Thyroid gland (tissue), 4 donors: ENCODE results near the gene PPFIA3. TPM values are rescaled to one million over a fixed set of nuclear protein-coding genes. Genes with fewer than 3 reads are reported as not detected.
A peak's percentile ranks its signal among the peaks of the same experiment; 100 is the strongest.

Experiments
- DNase-seq, 2 donors: peaks; one replicate each; pipeline ENCODE4 v3.0.0-alpha.2; 2019
- H3K27ac ChIP-seq, 3 donors: fragments of 200-600 bp; sonication (generic); 1 replicate in 2 of 3; 2 replicates in 1 of 3; pipeline ENCODE4 v1.5.1; 2016 to 2019; ENCODE audit warnings: mild to moderate bottlenecking in 1 of 3, moderate library complexity in 1 of 3
- H3K27me3 ChIP-seq: fragments of 200-600 bp; sonication (generic); one replicate; pipeline ENCODE4 v1.5.1; 2019
- H3K36me3 ChIP-seq, 2 donors: fragments of 200-600 bp; sonication (generic); one replicate each; pipeline ENCODE4 v1.5.1; 2016 to 2019
- H3K4me1 ChIP-seq, 2 donors: fragments of 200-600 bp; sonication (generic); one replicate each; pipeline ENCODE4 v1.5.1; 2017 to 2019
- H3K4me3 ChIP-seq, 3 donors: fragments of 200-600 bp; sonication (generic); replicated peaks in 1 of 3; 1 replicate in 2 of 3; 2 replicates in 1 of 3; pipeline ENCODE4 v1.5.1; 2016; ENCODE audit warnings: mild to moderate bottlenecking in 1 of 3
- H3K9me3 ChIP-seq: fragments of 200-600 bp; sonication (generic); one replicate; pipeline ENCODE4 v1.5.1; 2017
- POLR2A ChIP-seq, 2 donors: fragments of 450-650 bp; IDR thresholded peaks; one replicate each; pipeline ENCODE4 v1.6.1; 2017; ENCODE audit warnings: antibody characterized with exemption in 2 of 2, mild to moderate bottlenecking in 2 of 2, moderate library complexity in 1 of 2
- WGBS, 2 donors: methylation state at CpG; one replicate each; pipeline ENCODE4 v1.1.5; 2017; 5-methylcytosine and 5-hydroxymethylcytosine counted together
- intact Hi-C: fragments of 100-400 bp; cut with DNase I; formaldehyde crosslinking; loops from one replicate; pipeline ENCODE4 v1.15.1; 2023
- total RNA-seq, 4 donors: library from RNA; depleted of rRNA; stranded (reverse); fragments of >200 nt; gene quantifications; one replicate each; pipeline ENCODE4 v1.2.3, GENCODE V29; 2016
- TF ChIP-seq, protein P1 (sequence below), 6 experiments: fragments of 200-600 bp in 3 of 6; fragments of 450-650 bp in 3 of 6; sonication (generic) in 3 of 6; IDR thresholded peaks; one replicate each; pipeline ENCODE4 v1.5.1; 2016 to 2019; ENCODE audit warnings: antibody characterized with exemption in 6 of 6, mild to moderate bottlenecking in 2 of 6, inconsistent platforms in 1 of 6, moderate library complexity in 1 of 6

PPFIA3 gene
- total RNA-seq, 4 donors from 2014 or later: 4.6 to 7.4 (median 5.3) TPM

DNA sequence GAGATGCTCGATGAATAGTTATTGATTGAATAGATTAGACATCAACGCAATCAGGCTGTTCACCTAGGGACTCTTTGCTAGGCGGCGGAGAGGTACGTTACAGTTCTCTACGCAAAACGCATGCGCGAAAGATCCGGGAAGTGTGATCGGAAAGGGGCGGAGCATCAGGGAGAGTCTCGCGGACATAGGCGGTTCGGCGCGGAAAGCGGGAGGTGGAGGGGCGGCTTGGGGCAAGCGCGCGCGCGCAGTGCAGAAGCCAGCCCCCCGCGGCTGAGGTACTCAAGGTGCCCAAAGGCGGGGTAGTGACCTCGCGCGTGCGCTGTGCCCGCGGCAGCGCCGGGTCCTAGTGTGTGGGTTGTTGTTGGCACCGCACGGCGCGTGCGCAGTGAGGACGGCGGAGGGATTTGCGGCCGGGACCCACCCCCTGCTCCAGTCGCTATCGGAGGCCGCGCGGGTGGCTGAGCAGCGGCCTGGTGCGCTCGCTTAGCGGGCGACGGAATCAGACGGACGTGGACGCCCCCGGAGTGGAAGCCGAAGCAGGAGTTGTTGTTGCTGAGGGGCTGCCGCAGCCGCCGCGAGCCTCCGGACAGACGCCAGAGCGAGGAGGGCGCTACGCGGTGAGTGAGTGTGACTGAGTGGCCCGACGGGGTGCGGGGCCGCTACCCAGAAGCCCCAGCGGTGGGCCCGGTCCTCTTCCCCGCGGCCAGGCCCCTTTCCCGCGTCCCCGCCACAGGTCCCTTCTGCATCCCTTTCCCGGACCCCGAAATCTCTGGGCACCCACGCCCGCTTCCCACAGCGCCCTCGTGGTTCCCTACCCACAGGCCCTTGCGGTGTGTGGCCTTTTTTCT, 34.1 kb upstream of the PPFIA3 start, which contains the start of gene SNRNP70:
Gene SNRNP70, plus strand, starts transcription at position 432 of the 848 bp plus-strand sequence. CDS start 964 bp downstream, outside the sequence.
- TF ChIP-seq, protein P1, sequence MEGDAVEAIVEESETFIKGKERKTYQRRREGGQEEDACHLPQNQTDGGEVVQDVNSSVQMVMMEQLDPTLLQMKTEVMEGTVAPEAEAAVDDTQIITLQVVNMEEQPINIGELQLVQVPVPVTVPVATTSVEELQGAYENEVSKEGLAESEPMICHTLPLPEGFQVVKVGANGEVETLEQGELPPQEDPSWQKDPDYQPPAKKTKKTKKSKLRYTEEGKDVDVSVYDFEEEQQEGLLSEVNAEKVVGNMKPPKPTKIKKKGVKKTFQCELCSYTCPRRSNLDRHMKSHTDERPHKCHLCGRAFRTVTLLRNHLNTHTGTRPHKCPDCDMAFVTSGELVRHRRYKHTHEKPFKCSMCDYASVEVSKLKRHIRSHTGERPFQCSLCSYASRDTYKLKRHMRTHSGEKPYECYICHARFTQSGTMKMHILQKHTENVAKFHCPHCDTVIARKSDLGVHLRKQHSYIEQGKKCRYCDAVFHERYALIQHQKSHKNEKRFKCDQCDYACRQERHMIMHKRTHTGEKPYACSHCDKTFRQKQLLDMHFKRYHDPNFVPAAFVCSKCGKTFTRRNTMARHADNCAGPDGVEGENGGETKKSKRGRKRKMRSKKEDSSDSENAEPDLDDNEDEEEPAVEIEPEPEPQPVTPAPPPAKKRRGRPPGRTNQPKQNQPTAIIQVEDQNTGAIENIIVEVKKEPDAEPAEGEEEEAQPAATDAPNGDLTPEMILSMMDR (IDR thresholded peaks at IDR 0.05): peak in 1 of 6 experiments; percentile 21
- TF ChIP-seq POLR2A (IDR thresholded peaks at IDR 0.05): peak; percentile 55 to 87
- 0 to 1% methylated on average over 20 to 69 of the region's 89 CpGs for WGBS, 2 donors
- Histone ChIP-seq H3K27me3 (no peaks in the 10 kb centered on the region), H3K36me3 (peaks cover 4 to 8% of the 10 kb centered on the region in 2 donors), H3K4me1 (peaks cover 11 to 25% of the 10 kb centered on the region in 2 donors), H3K9me3 (no peaks in the 10 kb centered on the region), H3K27ac (peak within 1 kb of the TSS; percentile 70 to 89 (median 79)), H3K4me3 (peak within 1 kb of the TSS; percentile 60 to 80 (median 77))
- intact Hi-C loops: no loop called here
- peak; percentile 99 to 100 for DNase-seq

DNA sequence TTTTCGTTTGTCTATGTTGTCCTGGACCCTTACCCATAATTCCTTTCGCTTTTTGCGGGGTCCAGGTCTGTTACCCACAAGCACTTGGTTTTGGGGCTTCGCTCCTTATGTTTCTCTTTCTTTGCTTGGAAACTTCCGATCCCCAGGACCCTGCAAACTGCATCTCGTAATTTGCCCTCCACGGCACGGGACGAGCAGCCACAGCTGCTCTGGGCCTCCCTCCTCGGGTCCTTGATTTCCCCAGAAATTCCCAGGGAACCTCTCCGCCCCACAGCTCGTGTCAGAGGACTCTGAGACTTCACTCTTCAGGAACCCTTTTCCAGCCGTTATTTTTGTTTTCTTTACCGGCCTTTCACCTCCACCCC, 33.5 kb upstream of the PPFIA3 start:
- Histone ChIP-seq H3K27ac (peak overlapping the region in 2 of 3 donors; percentile 70 to 89), H3K4me3 (peak overlapping the region; percentile 60 to 80 (median 77)), H3K36me3 (peaks cover 11 to 14% of the 10 kb centered on the region in 2 donors), H3K27me3 (no peaks in the 10 kb centered on the region), H3K9me3 (no peaks in the 10 kb centered on the region), H3K4me1 (peaks cover 11 to 25% of the 10 kb centered on the region in 2 donors)
- no peak for DNase-seq
- intact Hi-C loops: no loop called here
- WGBS, 2 donors: 0 to 2% methylated on average over 14 of the region's 14 CpGs
- no peak for TF ChIP-seq POLR2A (IDR thresholded peaks at IDR 0.05)
- TF ChIP-seq, protein P1 (IDR thresholded peaks at IDR 0.05): no peak

DNA sequence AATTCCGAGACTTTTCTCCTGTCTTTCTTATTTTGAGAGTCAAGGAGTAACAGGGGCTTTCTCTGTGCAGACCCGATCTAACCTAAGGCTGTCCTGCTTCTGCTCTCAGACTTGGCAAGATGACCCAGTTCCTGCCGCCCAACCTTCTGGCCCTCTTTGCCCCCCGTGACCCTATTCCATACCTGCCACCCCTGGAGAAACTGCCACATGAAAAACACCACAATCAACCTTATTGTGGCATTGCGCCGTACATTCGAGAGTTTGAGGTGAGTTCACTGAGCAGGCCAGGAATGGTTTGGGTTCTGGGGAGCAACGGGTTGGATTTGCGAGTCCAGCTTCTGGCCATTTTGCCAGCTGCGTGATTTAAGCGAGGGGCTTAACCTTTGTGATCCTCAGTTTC, 33.0 kb upstream of the PPFIA3 start:
- H3K9me3 ChIP-seq: no peaks in the 10 kb centered on the region
- peaks cover 15 to 19% of the 10 kb centered on the region in 2 donors for H3K36me3 ChIP-seq
- peaks cover 11 to 25% of the 10 kb centered on the region in 2 donors for H3K4me1 ChIP-seq
- TF ChIP-seq, protein P1 (IDR thresholded peaks at IDR 0.05): no peak
- no peak for TF ChIP-seq POLR2A (IDR thresholded peaks at IDR 0.05)
- H3K27ac ChIP-seq: peak overlapping the region in 1 of 3 donors; percentile 89
- no peak for DNase-seq
- 48 to 50% methylated on average over 11 of the region's 11 CpGs for WGBS, 2 donors
- H3K27me3 ChIP-seq: no peaks in the 10 kb centered on the region
- intact Hi-C loops: no loop called here
- peak overlapping the region in 2 of 3 donors; percentile 77 to 80 for H3K4me3 ChIP-seq

GRCh38 chr19:49091391-49092038, 27.8 kb upstream of the PPFIA3 start:
- no peaks in the 10 kb centered on the region for H3K9me3 ChIP-seq
- DNase-seq: no peak
- WGBS, 2 donors: 93 to 95% methylated on average over 17 of the region's 17 CpGs
- H3K4me3 ChIP-seq: no peak overlapping the region
- no peak overlapping the region for H3K27ac ChIP-seq
- peaks cover 9 to 17% of the 10 kb centered on the region in 2 donors for H3K4me1 ChIP-seq
- TF ChIP-seq POLR2A (IDR thresholded peaks at IDR 0.05): no peak
- TF ChIP-seq, protein P1 (IDR thresholded peaks at IDR 0.05): no peak
- H3K27me3 ChIP-seq: no peaks in the 10 kb centered on the region
- H3K36me3 ChIP-seq: peaks cover 46 to 48% of the 10 kb centered on the region in 2 donors
- intact Hi-C loops: no loop called here
